Measurements from ENCODE around the gene DHX35. TPM values are rescaled to one million over a fixed set of nuclear protein-coding genes. Genes with fewer than 3 reads are reported as not detected.

The DHX35 gene
- total and polyA plus RNA-seq, 2 of the 13 experiments (the other 11 are each of a cell fraction or from before 2014, with no cell fraction given): 25.8 to 28.7 TPM

GRCh38 chr20:39040116-39040515 is 78.0 kb downstream of the DHX35 start:
- intact Hi-C loops (cut with micrococcal nuclease; ENCODE audit: unreplicated experiment): loop anchor here (10.0 kb wide), 1 partner anchor 75 kb away; the partner anchor contains the start of gene DHX35
- no peaks in the 10 kb centered on the region for H4K20me1 ChIP-seq (ENCODE audit: insufficient read depth, low read length)
- no peak for TF ChIP-seq GZF1 (CRISPR knock-in tag; IDR thresholded peaks at IDR 0.05)
- no peak for TF ChIP-seq SUZ12 (IDR thresholded peaks at IDR 0.05; ENCODE audit: low read depth, low read length)
- no peak for TF ChIP-seq NFIB (CRISPR knock-in tag; IDR thresholded peaks at IDR 0.05; ENCODE audit: borderline replicate concordance)
- TF ChIP-seq RCOR2 (CRISPR knock-in tag; IDR thresholded peaks at IDR 0.05): no peak
- TF ChIP-seq ZBTB26 (CRISPR knock-in tag; IDR thresholded peaks at IDR 0.05; ENCODE audit: borderline replicate concordance): no peak
- no peak for TF ChIP-seq RFXANK (CRISPR knock-in tag; IDR thresholded peaks at IDR 0.05)
- TF ChIP-seq, protein P1, sequence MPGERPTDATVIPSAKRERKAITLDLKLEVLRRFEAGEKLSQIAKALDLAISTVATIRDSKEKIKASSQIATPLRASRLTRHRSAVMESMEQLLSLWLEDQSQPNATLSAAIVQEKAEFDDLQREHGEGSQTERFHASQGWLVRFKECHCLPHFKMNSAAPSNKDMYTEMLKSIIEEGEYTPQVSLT (CRISPR knock-in tag; IDR thresholded peaks at IDR 0.05; ENCODE audit: borderline replicate concordance, low read depth): no peak
- TF ChIP-seq, protein P2, sequence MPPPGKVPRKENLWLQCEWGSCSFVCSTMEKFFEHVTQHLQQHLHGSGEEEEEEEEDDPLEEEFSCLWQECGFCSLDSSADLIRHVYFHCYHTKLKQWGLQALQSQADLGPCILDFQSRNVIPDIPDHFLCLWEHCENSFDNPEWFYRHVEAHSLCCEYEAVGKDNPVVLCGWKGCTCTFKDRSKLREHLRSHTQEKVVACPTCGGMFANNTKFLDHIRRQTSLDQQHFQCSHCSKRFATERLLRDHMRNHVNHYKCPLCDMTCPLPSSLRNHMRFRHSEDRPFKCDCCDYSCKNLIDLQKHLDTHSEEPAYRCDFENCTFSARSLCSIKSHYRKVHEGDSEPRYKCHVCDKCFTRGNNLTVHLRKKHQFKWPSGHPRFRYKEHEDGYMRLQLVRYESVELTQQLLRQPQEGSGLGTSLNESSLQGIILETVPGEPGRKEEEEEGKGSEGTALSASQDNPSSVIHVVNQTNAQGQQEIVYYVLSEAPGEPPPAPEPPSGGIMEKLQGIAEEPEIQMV (CRISPR knock-in tag; IDR thresholded peaks at IDR 0.05; ENCODE audit: low read depth): no peak
- TF ChIP-seq KDM4B (CRISPR knock-in tag; IDR thresholded peaks at IDR 0.05): no peak
- TF ChIP-seq TEAD3 (CRISPR knock-in tag; optimal IDR thresholded peaks at IDR 0.05; ENCODE audit: borderline replicate concordance): no peak
- TF ChIP-seq MAX (IDR thresholded peaks at IDR 0.05): no peak
- no peak for TF ChIP-seq ZNF331 (CRISPR knock-in tag; IDR thresholded peaks at IDR 0.05)
- no peak for TF ChIP-seq SNAPC2 (CRISPR knock-in tag; IDR thresholded peaks at IDR 0.05)
- no peak for TF ChIP-seq NCOR1 (IDR thresholded peaks at IDR 0.05; ENCODE audit: borderline replicate concordance, low read length)
- no peak for TF ChIP-seq MED1 (CRISPR knock-in tag; IDR thresholded peaks at IDR 0.05)
- TF ChIP-seq CCDC6 (CRISPR knock-in tag; IDR thresholded peaks at IDR 0.05): no peak
- TF ChIP-seq, protein P3, sequence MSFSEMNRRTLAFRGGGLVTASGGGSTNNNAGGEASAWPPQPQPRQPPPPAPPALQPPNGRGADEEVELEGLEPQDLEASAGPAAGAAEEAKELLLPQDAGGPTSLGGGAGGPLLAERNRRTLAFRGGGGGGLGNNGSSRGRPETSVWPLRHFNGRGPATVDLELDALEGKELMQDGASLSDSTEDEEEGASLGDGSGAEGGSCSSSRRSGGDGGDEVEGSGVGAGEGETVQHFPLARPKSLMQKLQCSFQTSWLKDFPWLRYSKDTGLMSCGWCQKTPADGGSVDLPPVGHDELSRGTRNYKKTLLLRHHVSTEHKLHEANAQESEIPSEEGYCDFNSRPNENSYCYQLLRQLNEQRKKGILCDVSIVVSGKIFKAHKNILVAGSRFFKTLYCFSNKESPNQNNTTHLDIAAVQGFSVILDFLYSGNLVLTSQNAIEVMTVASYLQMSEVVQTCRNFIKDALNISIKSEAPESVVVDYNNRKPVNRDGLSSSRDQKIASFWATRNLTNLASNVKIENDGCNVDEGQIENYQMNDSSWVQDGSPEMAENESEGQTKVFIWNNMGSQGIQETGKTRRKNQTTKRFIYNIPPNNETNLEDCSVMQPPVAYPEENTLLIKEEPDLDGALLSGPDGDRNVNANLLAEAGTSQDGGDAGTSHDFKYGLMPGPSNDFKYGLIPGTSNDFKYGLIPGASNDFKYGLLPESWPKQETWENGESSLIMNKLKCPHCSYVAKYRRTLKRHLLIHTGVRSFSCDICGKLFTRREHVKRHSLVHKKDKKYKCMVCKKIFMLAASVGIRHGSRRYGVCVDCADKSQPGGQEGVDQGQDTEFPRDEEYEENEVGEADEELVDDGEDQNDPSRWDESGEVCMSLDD (CRISPR knock-in tag; IDR thresholded peaks at IDR 0.05; ENCODE audit: borderline replicate concordance): no peak
- TF ChIP-seq ZNF615 (CRISPR knock-in tag; IDR thresholded peaks at IDR 0.05; ENCODE audit: borderline replicate concordance): no peak
- no peak for TF ChIP-seq RXRB (CRISPR knock-in tag; IDR thresholded peaks at IDR 0.05; ENCODE audit: borderline replicate concordance)
- no peak for ATAC-seq
- no peak overlapping the region for H3K4me2 ChIP-seq (ENCODE audit: low read depth, low read length)
- BruUV-seq (replicated peaks): no TSS peak
- no peaks in the 10 kb centered on the region for H3K27me3 ChIP-seq (ENCODE audit: control insufficient read depth in 1 of 2, insufficient read depth in 2 of 2, low read length in 2 of 2)
- H2AFZ ChIP-seq (ENCODE audit: low read length): no peak overlapping the region
- H3K4me3 ChIP-seq (replicated peaks in 1 of 3; ENCODE audit: insufficient read depth in 1 of 3, low read depth in 2 of 3, low read length in 3 of 3): no peak overlapping the region
- ChIA-PET POLR2A (no interaction called here), CTCF (ENCODE audit: low intra/inter-chr PET ratio, low total read pairs) (no interaction called here)
- in situ Hi-C loops (cut with HindIII; ENCODE audit: extremely low pct_ligation_motif_present, low pct_unique_long_range_greater_than_20kb): loop anchor here (25.0 kb wide), 1 partner anchor 403 kb away; no protein-coding TSS in a partner anchor
- H3K79me2 ChIP-seq (ENCODE audit: insufficient read depth, low read length): no peaks in the 10 kb centered on the region
- 100% methylated on average over 4 of the region's 6 CpGs for WGBS (ENCODE audit: low lambda C conversion rate)
- H3K36me3 ChIP-seq (replicated peaks in 1 of 2; ENCODE audit: control insufficient read depth in 1 of 2, insufficient read depth in 2 of 2, low read length in 2 of 2): peaks cover 45 to 65% of the 10 kb centered on the region in 2 experiments
- H3K4me1 ChIP-seq (ENCODE audit: insufficient read depth, low read length): no peaks in the 10 kb centered on the region
- H3K9me3 ChIP-seq (ENCODE audit: low read length): no peaks in the 10 kb centered on the region
- FAIRE-seq: no peak
- no peak overlapping the region for H3K9ac ChIP-seq (ENCODE audit: insufficient read depth, low read depth, low read length)
- H3K27ac ChIP-seq (ENCODE audit: extremely low read length, insufficient read depth, low read length): no peak overlapping the region
- DNase-seq (ENCODE audit: low spot score): no peak

All from HepG2 (cell line).